HG02885 (cell line): ENCODE measurements around the gene NPAS3.

Experiments used
- ATAC-seq: cut with Tn5 transposase; IDR thresholded peaks from one replicate; pipeline ENCODE4 v1.9.1; 2021; ENCODE audit warnings: mild to moderate bottlenecking; ENCODE audit not compliant: unreplicated experiment, poor library complexity

The NPAS3 gene

DNA sequence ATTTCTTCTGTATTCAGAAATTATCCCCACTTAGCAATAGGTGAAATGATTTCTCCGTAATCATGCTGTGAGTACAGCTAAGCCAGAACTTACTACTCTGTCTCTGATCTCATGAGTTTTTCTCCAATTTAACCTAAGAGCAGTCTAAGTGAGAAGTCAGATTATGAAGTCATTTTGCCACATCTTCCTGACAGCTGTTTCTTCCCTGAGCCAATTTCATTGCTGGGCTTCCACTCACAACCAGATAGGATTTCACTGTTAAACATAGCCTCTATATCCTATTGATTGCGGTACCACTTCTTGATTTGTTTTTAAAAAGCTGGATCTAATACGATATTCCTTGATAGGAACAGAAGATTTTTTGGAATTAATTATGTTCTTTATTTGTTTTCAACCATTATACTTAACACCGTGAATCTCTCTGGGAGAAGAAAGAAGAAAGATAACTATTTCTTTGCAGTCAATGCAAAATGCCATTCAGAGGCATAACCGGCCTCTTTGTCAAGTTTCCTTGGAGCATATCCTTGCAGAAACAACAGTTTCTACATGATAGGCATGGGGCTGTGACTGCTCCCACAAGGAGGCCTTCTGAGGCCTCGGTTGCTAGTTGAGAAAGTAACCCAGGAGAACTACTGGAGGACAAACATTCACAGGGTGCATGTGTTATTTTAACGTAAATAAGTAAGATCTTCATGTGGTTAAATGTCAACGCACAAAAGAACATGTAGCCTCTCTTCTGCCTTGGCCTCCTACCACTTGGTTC, 212.2 kb downstream of the NPAS3 start:
- no peak for ATAC-seq

DNA sequence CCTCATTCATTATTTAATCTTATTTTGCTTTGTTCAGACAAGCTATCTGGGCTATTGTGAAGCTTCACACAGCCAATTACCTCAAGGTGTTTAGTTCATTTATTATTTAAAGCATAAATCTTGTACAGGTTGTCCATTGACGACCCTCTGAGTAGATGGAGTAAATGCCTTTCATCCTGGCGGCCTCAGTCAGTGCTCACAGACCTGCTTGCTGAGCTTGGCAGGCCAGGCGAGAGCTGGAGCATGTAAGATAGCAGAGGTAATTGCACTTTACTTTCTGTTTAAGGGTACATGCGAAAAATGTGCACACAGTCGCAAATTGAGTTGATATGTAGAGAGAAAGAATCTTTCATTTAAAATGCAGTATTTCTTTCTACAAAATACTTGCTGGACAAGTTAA, 224.4 kb downstream of the NPAS3 start:
- ATAC-seq: no peak

DNA sequence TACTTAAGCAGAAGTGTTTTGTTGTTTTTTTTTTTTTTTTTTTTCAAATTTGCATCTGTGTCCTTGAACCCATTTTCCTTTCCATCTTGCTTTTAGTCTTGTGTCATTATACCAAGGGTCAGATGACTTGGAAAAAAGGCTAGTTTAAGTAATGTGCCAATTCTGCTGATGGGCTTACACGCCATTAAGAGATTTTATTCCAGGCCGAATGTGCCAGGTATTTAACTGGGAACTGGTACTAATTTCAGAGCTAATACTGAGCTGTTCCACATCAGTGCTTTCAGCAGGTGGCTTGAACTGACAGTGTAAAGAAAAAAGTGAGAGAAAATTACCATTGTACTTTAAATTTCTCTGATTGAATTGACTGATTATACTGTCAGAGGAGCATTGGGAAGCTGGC, 224.9 kb downstream of the NPAS3 start:
- no peak for ATAC-seq

DNA sequence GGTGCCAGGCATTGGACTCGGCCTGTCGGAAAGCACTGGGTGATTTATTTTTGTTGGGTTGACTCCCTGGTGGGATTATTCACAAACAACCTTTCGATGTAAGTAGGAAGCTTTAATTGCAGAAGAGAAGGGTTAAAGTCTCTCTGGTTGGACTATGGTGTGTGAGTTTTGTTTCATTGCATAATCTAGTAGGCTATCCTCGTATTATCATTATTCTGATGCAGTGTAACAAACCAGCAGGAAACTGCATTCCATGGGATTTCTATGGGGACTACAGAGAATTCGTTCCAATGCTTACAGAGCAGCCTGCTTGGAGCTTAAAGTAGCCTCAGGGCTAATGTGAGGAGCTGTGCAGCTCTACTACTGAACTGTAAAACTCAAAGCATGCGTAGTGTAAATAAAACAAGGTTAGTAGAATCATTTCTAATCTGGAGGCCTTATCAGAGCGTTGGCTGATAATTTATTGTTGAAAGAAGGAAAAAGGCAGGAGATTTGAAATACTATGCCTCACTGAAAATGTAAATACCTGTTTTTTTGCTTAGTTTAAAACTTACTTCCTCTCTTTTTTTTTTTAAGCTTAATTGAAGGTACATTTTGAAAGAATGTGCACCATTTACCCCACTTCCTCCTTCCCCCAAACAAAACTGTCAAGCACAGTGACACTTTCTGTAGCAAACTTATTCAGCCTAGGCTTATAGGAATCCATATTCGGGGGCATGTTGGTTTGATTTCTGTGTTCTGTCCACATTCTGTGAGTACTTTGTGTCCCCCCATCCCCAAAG, 226.7 kb downstream of the NPAS3 start:
- ATAC-seq: no peak

DNA sequence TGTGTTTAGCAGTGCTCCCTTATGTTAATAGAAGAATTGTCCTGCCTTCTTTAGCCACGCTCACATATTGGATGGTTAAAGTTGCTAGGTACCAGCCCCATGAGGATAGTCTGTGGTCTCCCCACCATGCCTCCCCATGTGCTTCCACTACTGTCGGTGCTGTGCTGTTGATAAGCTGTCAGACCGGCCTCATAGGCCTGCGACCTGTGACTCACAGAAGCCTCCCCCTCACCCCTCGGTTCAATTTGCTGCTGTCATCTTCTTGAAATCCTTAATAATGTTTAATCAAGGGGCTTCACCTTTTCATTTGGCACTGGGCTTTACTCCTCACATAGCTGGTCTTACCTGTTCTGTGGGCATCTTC, 227.2 kb downstream of the NPAS3 start:
- no peak for ATAC-seq

DNA sequence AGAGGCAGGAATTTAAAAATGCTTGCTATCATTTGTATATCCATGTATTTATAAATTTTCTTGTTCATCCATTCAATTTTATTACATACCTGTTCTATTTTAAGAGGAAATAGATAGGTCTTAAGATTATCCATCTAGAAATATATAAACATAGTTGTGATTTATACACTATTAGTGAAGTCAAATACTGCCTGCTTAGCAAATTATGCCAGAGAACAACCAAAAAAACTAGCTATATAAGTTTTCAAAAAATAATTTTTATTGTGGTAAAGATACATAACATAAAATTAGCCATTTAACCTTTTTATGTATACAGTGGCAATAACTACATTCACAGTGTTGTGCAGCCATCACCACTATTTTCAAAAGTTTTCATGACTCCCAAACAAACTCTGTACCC, 237.3 kb downstream of the NPAS3 start:
- ATAC-seq: no peak

DNA sequence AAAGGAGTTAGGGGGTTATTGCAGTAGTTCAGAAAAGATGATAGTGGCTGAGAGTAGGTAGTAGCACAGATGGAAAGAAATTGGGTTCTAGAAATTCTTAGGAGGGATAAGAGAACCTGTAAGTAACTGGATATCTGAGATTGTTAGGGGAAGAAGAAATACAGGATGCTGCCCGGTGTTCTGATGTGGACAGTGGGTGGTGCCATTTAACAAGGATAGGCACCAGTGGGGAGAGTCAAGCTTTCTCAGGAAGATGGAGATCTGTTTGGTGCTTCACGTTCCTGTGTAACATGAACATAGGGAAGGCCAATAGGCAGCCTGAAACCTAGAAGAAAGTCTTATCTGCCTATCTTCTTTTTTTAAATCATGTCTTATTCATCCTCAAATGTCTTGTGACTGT, 245.9 kb downstream of the NPAS3 start:
- ATAC-seq: no peak

DNA sequence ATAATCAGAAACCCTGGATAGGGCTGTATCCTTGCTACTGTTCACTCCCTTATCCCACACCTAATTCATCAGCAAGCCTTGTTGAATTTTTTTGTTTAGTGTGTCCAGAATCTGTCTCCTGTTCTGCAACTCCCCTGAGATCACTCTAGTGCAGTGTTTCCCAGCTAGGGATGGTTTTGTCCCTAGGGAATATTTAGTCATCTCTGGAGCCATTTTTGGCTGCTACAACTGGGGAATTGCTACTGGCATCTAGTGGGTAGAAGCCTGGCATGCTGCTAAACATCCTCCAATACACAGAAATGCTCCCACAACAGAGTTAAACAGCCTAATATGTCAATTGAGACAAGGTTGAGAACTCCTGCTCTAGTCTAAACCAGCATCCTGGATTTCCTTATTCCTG, 248.0 kb downstream of the NPAS3 start:
- ATAC-seq: no peak

DNA sequence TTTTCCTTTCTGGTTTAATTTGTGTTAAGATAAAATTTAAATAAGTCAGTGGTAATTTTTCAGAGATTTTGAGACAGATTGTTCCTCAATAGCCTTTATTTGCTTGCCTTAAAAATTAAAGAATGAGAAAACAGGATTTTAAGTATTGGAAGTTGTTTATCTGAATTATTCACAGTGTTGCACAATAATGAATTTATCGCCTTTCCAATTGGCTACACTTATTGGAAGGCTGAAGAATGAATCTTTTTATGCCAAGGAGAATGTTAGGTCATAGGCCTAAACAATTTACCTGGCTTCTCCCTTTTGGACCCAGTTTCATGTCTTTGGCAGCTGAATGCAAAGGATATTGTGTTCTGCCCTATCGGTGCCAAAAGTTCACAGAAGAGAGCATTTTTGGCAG, 250.2 kb downstream of the NPAS3 start:
- ATAC-seq: no peak

DNA sequence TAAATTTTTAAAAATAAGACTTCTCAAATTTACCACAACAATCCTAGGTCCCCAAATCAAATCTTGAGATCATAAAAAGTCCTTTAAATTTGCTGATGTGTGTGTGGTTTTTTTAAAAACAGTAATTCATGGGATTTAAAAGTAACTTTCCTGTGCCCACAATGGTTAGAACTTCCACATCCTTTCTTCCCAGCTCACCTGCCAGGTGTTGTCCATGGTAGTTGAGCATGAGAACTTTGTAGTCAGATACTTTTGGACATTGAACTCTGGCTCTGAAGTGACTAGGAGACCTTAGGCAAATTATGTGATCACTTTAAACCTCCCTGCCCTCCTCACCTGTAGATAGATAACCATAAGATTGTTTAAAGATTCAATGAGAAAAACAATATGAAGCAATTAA, 253.2 kb downstream of the NPAS3 start:
- ATAC-seq: no peak

DNA sequence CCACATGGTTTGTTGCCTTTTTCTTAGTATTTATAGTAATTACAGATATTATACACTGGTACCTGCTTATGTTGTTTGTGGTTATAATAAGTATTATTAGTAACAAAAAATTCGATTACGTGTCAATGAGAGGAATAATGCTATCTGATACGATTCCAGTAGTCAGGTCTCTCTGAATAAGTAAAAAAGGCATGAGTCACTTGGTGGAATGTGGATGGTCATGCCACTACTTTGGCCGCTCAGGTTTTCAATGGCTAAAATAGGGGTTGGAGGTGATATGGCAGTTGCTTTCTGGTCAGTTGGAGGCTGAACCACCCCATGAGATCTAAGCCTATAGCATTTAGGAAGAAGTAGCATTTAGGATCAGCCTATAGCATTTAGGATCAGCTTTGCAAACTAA, 255.9 kb downstream of the NPAS3 start:
- ATAC-seq: no peak

DNA sequence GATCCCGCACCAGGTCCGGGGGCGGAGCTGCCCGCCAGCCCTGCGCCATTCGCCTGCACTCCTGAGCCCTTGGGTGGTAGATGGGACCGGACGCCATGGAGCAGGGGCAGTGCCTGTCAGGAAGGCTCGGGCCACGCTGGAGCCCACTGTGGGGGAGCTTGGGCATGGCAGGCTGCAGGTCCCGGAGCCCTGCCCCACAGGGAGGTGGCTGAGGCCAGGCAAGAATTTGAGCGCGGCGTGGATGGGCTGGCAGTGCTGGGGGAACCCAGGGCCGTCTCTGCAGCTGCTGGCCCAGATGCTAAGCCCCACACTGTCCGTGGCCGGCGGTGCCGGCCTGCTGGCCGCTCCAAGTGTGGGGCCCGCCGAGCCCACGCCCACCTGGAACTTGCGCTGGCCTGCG, 260.0 kb downstream of the NPAS3 start:
- no peak for ATAC-seq

DNA sequence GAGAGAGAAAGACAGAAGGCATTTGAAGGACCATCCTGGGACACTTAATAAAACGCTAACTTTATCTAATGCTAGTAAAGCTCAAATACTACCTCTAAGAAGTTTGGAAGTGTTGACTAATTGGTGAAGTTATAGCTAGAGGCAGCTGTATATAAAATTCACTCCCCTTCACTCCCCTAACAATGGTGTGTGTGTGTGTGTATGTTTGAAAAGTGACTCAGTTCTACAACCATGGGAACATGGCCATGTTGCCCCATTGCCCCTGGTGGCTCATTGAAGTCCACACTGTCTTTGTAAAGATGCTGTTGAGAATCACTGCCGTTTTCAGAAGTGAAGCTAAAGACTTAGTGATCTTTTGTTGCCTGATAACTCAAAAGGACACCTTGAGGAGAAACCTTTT, 262.4 kb downstream of the NPAS3 start:
- no peak for ATAC-seq

DNA sequence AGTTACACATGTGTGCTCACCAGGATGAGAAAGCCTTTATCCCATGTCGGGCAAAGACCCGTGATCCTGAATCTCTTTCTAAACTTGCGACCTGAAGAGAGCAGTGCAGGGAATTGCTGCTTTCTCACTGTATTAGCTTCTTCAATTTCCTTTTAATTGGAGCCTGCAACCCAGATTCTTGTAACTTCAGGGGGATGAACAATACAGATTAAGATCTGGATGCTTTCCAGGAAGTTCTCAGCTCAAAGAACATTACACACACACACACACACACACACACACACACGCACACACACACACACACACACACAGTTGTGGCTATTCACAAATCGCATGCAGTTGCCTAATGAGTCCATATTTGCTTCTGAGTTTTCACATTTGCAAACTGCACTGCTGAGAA, 268.3 kb downstream of the NPAS3 start:
- ATAC-seq: no peak

DNA sequence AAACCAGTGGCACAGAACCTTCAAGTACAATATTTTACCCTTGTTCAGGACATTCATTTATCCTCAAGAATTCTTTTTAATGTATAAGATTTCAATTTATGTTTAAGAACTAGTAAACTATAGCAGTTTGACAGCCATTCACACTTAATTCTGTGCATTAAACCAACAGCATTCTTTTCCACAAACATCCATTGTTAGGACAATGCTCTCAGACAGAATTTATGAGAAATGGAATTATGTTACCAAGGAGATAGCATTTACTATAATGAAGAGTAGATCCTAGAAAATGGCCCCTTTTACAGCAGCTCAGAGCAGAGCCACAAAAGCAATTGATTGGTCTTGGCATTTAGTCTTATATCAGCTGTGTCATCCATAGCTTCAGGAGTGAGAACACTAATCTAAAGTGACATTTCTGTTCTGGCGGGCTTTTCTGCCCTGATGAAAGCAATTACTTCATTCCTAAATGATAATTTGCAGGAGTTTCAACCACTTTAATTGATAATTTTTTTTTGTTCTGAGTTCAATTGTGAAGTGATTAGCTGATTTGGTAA, 268.9 kb downstream of the NPAS3 start:
- no peak for ATAC-seq

DNA sequence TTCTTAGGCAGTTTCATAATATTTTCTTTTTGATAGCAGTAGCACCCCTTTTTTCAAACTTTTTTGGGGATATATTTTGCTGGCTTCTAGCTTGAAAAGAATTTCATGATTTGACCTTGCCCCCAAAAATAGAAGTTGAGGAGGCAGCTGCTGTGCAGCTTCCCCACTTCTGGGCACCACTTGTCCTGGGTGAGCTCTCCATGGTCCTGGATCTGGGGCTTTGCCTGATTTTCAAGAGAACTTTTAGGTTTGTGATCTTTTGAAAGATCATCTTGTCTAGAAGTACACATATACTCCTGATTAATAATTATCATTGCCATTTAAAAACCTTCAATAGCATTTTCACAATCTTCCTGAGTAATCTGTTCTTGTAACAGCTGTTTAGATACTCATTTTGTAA, 271.6 kb downstream of the NPAS3 start:
- ATAC-seq: no peak

DNA sequence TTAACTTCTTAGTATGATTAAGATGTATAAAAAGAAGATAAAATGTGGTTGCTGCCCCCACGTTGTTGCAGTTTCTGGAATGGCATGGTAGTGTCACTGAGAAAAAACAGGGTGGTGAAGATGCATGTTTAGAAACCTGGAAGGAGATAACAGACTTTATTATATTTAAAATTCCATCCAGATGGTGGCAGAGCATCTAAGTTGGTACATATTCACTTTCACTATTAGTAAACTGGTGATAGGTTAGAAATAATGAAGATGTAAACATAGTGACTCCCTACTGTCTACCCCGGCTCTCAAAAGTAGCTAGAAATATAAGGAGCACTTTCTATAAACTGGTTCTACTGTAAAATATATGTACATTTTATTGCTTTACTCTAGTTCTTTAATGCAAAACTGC, 279.3 kb downstream of the NPAS3 start:
- ATAC-seq: no peak

DNA sequence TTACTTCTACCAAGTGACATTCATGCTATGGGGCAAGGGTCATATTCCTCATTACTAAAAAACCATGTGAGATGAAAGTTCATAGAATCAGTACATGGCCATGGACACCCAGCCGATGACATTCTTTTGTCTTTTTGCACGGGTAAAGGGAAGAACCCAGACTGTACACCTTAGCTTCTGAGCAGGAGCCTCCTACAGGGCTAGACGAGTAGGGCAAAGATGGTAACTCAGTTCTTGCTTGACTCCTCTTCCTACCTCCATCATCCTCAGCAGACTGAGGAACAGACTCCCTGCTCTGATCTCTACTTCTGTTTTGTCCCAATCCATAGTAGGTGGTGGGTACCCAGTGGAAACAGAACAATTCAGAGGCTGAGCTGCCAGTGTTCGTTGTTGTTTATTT, 281.3 kb downstream of the NPAS3 start:
- no peak for ATAC-seq

DNA sequence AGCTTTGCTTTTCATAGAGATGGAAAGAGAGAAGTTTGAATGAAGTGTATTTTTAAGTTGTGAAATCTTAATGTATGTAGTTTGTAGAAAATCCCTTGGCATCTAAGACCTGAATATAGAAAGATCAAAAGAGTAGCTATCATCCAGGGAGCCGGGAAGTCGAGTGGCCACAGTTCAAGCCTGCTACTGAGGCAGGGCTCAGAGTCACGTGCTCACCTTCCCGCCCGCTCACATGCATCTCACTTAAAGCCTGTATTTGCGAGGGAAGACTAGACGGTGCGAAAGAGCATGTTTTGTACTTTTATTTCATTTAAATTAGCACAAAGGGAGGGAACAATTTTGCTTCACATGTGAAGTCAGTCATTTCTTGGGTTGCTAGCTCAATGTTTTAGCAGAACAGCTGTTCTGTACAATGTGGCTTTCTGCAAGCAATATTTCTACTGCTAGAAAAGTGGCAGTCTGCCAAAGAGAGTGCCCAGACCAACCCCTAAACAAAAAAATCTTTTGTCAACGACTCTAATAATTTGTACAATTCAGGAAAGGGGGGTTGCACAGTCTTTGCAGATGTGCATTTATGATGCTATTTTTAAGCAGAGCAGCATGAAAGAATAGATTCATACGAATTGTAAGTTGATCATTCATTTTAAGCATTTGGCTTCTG, 290.7 kb downstream of the NPAS3 start:
- no peak for ATAC-seq

DNA sequence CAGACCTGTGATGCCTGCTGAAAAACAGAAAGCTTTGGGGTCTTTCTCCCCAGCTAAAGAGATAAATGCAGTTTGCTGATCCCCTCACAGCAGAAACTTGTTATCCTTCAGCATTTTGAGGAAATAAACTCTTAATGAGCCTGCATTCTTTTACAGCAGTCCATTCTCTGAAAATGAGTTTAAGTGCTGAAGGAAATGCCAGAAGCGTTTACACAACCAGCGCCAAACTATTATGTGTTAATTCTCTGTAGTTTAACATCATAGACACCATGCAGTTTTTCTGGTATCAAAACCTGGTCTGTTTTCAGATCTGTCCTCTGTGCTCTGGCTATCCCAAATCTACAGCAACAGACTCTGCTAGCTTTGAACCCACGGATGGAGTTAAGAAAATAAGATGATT, 291.3 kb downstream of the NPAS3 start:
- ATAC-seq: no peak

DNA sequence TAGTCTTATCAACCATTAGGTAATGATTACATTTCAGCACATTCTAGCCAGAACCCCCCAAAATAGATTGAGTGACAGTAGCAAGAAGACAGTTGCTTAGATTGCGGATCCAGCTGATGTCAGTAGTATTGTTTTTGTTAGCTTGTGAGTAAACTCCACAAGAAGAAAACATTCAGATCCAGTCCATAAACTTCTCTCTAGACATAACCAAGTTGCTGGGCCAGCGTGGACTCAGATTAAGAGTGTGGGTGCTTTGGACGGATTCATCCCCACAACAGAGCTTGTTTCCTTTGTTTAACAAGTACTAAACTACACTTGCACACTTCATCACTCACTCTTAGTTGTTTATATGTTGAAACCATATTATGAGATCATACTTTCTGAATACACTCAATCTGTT, 293.4 kb downstream of the NPAS3 start:
- no peak for ATAC-seq
